Measurements from ENCODE around the gene TARBP1. TPM values are rescaled to one million over a fixed set of nuclear protein-coding genes. Genes with fewer than 3 reads are reported as not detected.

TARBP1 gene
- total RNA-seq, 4 donors from 2014 or later, result 17.2 to 25.8 (median 18.8) TPM

DNA sequence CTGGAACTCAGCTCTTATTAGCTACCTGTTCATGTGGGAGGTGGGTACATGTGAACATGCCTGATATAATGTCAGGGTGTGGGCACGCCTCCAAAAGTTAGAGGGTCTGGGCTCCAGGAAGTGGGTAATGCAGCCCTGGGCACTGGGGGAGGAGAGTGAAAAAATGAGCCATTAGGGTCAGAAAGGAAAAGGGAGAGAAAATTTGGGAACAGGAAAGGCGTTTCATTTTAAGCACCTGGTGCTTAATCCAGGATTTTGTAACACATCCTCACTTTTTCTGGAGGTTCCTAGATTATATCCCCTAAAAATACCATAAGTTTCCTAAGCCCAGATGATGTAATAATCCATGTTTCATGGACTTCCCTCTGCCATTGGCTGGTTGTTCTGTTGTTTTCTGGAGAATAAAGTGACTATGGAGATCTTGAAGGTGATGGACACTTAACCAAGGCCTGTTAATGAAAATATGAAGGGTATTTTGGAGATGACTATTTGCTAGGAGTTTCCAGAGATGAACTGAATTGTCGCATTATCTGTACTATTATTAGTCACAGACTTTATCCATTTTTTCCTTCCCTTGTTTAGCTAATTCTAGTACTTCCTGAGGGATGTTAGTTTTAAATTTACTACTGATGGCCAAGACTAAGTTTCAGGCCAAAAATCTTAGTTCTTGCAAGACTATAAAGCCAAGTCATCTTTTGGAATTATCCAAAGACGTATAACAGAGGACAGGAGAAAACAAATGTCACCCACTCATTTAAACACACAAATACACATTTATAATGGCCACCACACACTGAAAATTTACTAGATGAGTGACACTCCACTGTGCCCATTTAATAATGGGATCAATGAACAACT is 24.4 kb upstream of the TARBP1 start:
- TF ChIP-seq, protein P1, sequence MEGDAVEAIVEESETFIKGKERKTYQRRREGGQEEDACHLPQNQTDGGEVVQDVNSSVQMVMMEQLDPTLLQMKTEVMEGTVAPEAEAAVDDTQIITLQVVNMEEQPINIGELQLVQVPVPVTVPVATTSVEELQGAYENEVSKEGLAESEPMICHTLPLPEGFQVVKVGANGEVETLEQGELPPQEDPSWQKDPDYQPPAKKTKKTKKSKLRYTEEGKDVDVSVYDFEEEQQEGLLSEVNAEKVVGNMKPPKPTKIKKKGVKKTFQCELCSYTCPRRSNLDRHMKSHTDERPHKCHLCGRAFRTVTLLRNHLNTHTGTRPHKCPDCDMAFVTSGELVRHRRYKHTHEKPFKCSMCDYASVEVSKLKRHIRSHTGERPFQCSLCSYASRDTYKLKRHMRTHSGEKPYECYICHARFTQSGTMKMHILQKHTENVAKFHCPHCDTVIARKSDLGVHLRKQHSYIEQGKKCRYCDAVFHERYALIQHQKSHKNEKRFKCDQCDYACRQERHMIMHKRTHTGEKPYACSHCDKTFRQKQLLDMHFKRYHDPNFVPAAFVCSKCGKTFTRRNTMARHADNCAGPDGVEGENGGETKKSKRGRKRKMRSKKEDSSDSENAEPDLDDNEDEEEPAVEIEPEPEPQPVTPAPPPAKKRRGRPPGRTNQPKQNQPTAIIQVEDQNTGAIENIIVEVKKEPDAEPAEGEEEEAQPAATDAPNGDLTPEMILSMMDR (IDR thresholded peaks at IDR 0.05; ENCODE audit: low read depth), result no peak

DNA sequence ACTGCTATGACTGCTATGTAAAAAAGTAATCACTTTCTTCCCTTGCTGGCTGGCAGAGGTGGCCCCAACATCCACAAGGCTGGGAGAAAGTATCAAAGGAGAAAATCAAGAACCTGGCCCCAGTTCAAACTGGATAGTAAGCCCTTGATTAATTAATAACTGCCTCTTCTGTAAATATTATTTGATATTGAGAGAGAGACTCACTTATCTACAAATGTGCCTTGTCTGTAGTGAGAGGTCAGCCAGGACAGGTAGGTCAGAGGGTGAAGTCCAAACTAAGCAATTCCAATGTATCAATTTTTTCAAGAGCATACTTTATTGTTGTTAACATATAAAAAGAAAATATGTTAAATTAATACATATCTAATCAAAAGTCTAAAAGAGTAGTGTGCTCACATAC is 23.8 kb upstream of the TARBP1 start:
- TF ChIP-seq, protein P1 (IDR thresholded peaks at IDR 0.05; ENCODE audit: low read depth), result no peak

DNA sequence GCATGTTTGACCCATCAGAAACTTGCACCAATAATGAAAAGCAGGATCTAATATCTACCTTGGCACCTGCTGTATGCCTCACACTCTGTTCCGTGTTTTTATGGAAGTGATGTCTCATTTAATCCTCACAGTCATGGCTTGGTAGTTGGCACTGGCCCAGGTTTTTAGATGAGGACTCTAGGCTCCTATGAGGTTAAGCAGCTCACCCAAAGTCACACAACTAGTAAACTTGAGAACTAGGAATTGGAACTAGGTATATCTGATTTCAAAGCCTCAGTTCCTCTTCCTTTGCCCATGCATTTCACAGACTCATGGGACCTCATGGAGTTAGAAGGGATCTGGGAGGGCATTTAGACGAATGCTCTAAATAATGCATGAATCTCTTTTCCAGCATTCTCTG is 21.3 kb upstream of the TARBP1 start:
- TF ChIP-seq, protein P1 (IDR thresholded peaks at IDR 0.05; ENCODE audit: low read depth), result no peak

DNA sequence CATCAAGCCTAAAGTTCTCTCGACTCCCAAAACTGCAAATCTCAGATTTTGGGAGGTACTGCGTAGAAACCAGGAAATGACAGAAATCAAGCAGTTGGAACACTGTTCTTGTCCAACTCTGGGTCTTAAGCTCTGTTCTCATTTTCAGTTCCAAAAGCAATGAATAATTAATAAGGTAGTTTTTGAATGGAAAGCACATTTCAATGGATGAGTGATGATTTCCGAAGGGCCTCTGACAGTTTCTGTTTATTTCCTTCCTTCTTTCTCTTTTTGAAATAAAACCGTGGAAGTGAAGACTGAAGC is 20.9 kb upstream of the TARBP1 start:
- TF ChIP-seq, protein P1 (IDR thresholded peaks at IDR 0.05; ENCODE audit: low read depth), result no peak

DNA sequence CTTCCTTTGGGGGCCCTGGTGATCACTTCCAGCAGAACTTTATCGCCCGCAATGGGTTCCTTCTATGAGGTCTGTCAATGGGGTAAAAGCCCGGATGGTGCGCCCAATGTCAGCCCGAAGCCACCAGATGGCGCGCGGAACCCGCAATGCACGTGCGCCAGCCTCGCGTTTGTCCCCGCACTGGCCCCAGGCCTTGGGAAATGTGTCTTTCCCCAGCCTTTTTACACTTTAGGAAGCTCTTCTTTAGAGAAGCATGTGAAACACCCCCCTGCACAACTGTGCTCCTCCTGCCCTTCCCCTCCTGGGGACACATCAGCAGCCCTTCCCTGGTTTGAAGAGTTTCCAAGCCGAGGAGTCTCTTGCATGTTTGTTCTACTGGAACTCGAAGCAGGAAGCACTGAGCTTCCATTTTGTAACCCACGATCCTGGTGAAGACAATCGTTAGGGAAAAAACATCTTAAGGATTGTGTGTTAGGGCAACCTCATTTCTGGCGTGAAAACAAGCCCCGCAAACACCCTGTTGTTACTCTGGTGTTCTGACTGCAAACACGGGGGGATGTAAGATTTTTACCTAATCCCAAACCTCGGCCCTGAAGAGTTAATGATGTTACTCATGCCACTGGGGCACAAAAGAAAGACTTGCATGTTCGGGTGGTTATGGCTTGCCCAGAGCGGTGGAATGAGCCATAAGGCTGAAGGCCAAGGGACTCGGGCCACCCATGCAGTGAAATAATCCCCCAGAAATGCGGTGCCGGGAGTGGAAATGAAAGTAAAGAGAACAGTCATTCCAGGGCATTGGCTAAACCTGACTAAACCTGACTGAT is 20.4 kb upstream of the TARBP1 start:
- TF ChIP-seq, protein P1 (IDR thresholded peaks at IDR 0.05; ENCODE audit: low read depth), result no peak

DNA sequence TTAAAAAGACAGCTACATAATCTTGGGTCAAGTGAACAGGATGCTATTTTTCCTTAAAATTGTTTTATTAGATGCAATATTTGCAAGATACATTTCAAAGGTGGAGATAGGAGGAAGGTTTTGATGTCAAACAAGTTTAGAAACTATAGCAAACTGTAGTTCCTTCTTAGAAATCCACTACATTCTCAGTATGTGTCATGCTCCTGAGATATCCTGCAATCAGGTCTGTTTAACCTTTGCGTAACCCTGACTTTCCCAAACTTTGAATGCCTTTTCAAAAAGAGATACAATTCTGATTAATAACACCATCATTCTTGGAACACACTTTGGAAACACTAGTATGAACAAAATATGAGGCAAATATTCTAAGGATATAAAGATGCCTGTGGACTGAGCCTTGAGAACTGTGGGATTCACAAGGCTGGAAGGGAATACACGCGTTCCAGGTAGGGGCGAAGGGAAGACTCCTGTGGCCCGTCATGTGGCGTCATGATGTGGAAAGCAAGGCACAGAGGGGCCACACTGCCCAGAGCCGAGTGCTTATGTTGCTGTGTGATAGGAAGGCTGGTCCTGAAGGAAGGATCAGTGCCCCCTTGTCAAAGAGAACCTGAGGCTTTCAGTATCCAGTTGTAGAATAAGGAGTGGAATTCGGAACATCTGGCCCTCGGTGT is 19.6 kb upstream of the TARBP1 start:
- TF ChIP-seq, protein P1 (IDR thresholded peaks at IDR 0.05; ENCODE audit: low read depth), result no peak

DNA sequence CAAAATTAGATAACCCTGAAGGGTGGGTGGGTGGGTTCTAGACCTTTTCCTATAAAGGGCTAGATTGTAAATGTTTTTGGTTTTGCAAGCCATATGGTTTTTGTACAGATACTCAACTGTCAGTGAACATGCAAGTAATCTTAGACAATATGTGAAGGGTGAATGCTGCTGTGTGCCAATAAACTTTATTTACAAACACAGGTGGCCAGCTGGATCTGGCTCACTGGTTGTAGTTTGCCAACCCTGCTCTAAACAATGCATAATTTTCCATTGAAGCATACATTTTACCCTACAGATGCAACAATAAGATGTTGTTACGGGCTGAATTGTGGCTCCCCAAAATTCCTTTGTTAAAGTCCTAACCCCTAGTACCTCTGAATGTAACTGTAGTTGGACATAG is 18.6 kb upstream of the TARBP1 start:
- TF ChIP-seq, protein P1 (IDR thresholded peaks at IDR 0.05; ENCODE audit: low read depth), result no peak
